Bronchial epithelial cell (primary cell): Measurements from ENCODE around the gene CHST9. TPM values are rescaled to one million over a fixed set of nuclear protein-coding genes. Genes with fewer than 3 reads are reported as not detected.

Experiments used
- DNase-seq: peaks from one replicate; pipeline ENCODE4 v3.0.0-alpha.2; 2010; ENCODE audit warnings: low read depth
- FAIRE-seq: peaks from 2 replicates; lab custom pipeline; 2011; peaks lifted over from hg19 to GRCh38; lab: Jason Lieb, UNC
- H3K27me3 ChIP-seq: 2 replicates; pipeline ENCODE4 v1.5.1; 2011; ENCODE audit warnings: low read length; ENCODE audit not compliant: control insufficient read depth, insufficient read depth
- H3K36me3 ChIP-seq: 2 replicates; pipeline ENCODE4 v1.5.1; 2011; ENCODE audit warnings: low read length; ENCODE audit not compliant: control insufficient read depth, insufficient read depth
- H3K4me3 ChIP-seq: 2 replicates; pipeline ENCODE4 v1.5.1; 2011; ENCODE audit warnings: mild to moderate bottlenecking, low read depth, low read length, control low read depth
- CTCF ChIP-seq: IDR thresholded peaks from 2 replicates; pipeline ENCODE4 v1.5.1; 2011; ENCODE audit warnings: mild to moderate bottlenecking, moderate library complexity, low read length, control low read depth, inconsistent platforms; ENCODE audit not compliant: insufficient read depth, severe bottlenecking
- total RNA-seq: library from RNA; depleted of rRNA; stranded (reverse); fragments of >200 nt; gene quantifications from 2 replicates; pipeline ENCODE4 v1.2.1, GENCODE V29; 2014

CHST9 gene
- total RNA-seq, 1 donor from 2014 or later = 0.26 TPM

GRCh38 chr18:26961839-26962238 is 223.3 kb downstream of the CHST9 start:
- no peaks in the 10 kb centered on the region for H3K27me3 ChIP-seq
- FAIRE-seq = no peak
- no peak for TF ChIP-seq CTCF
- DNase-seq = no peak
- no peaks in the 10 kb centered on the region for H3K36me3 ChIP-seq
- H3K4me3 ChIP-seq = no peak overlapping the region

- DNase-seq (peak; percentile 88), FAIRE-seq (no peak)
- Histone ChIP-seq H3K36me3 (no peaks in the 10 kb centered on the region), H3K27me3 (no peaks in the 10 kb centered on the region), H3K4me3 (no peak overlapping the region)
- no peak for TF ChIP-seq CTCF
These were observed 224.2 kb downstream of the CHST9 start for GRCh38 chr18:26960911-26961310.

GRCh38 chr18:26956863-26957262 is 228.2 kb downstream of the CHST9 start:
- DNase-seq = no peak
- Histone ChIP-seq H3K4me3 (no peak overlapping the region), H3K27me3 (no peaks in the 10 kb centered on the region), H3K36me3 (no peaks in the 10 kb centered on the region)
- no peak for FAIRE-seq
- no peak for TF ChIP-seq CTCF

GRCh38 chr18:26948703-26949102 is 236.4 kb downstream of the CHST9 start:
- TF ChIP-seq CTCF = no peak
- FAIRE-seq (no peak), DNase-seq (no peak)
- no peak overlapping the region for H3K4me3 ChIP-seq
- no peaks in the 10 kb centered on the region for H3K27me3 ChIP-seq
- no peaks in the 10 kb centered on the region for H3K36me3 ChIP-seq

- DNase-seq (peak; percentile 57), FAIRE-seq (no peak)
- Histone ChIP-seq H3K36me3 (no peaks in the 10 kb centered on the region), H3K27me3 (no peaks in the 10 kb centered on the region), H3K4me3 (no peak overlapping the region)
- no peak for TF ChIP-seq CTCF
These were observed 241.2 kb downstream of the CHST9 start for GRCh38 chr18:26943906-26944305.

GRCh38 chr18:26941584-26941983 is 243.5 kb downstream of the CHST9 start:
- TF ChIP-seq CTCF = no peak
- no peaks in the 10 kb centered on the region for H3K36me3 ChIP-seq
- H3K4me3 ChIP-seq = no peak overlapping the region
- peak; percentile 31 for DNase-seq
- FAIRE-seq = no peak
- H3K27me3 ChIP-seq = no peaks in the 10 kb centered on the region
